K562 (cell line): ENCODE data around the gene LMBR1L. TPM values are rescaled to one million over a fixed set of nuclear protein-coding genes. Genes with fewer than 3 reads are reported as not detected.
A peak's percentile ranks its signal among the peaks of the same experiment; 100 is the strongest.

Experiments
- ATAC-seq: fragments of 200-7000 bp; cut with Tn5 transposase; 3 replicates; pipeline ENCODE4 v1.9.1; 2020; ENCODE audit warnings: moderate library complexity
- BruUV-seq: library from RNA; stranded (reverse); fragments of 400-500 nt; replicated peaks from 2 replicates; lab custom pipeline; 2021; lab: Mats Ljungman, UMichigan
- CTCF ChIA-PET: fragments of 300-600 bp; formaldehyde crosslinking; extraction: SDS; loops from one replicate; lab custom pipeline; 2021; ENCODE audit warnings: low intra/inter-chr PET ratio; lab: Yijun Ruan, JAX
- POLR2A ChIA-PET: fragments of 300-600, 350-650 bp; sonication (Branson Sonifier 250); formaldehyde crosslinking; extraction: SDS; loops from one replicate; lab custom pipeline; 2021; ENCODE audit warnings: antibody characterized with exemption, inconsistent platforms; lab: Yijun Ruan, JAX
- DNase-seq, 4 experiments: peaks; one replicate each; pipeline versions ENCODE4 v3.0.0 to v3.0.0-alpha.2; 2011 to 2018; ENCODE audit warnings: low spot score in 3 of 4, mixed read lengths in 3 of 4; ENCODE audit errors: extremely low read depth in 1 of 4
- FAIRE-seq: peaks from 2 replicates; lab custom pipeline; 2011; peaks lifted over from hg19 to GRCh38; lab: Jason Lieb, UNC
- H2AFZ ChIP-seq: 2 replicates; pipeline ENCODE4 v1.6.0; 2011; ENCODE audit warnings: low read depth, low read length, control low read depth, inconsistent platforms
- H3K27ac ChIP-seq: fragments of 200-600 bp; 3 replicates; pipeline ENCODE4 v1.8.0; 2011; ENCODE audit warnings: low read depth, mild to moderate bottlenecking, control low read depth, inconsistent platforms, low read length, moderate library complexity, mixed read lengths; ENCODE audit errors: extremely low read depth
- H3K27me3 ChIP-seq, 2 experiments: fragments of 300-600 bp in 1 of 2; 2 replicates in 1 of 2; 3 replicates in 1 of 2; pipeline versions ENCODE4 v1.6.0 to v1.8.0; 2011; ENCODE audit warnings: inconsistent platforms in 2 of 2, low read length in 2 of 2, mild to moderate bottlenecking in 1 of 2, mixed read lengths in 1 of 2, moderate library complexity in 1 of 2; ENCODE audit not compliant: control insufficient read depth in 2 of 2, insufficient read depth in 2 of 2
- H3K36me3 ChIP-seq: fragments of 300-600 bp; 3 replicates; pipeline ENCODE4 v1.8.0; 2011; ENCODE audit warnings: mild to moderate bottlenecking, low read length, inconsistent platforms; ENCODE audit not compliant: control insufficient read depth, insufficient read depth
- H3K4me1 ChIP-seq, 2 experiments: fragments of 200-600 bp in 1 of 2; replicated peaks in 1 of 2; 2 replicates in 1 of 2; 3 replicates in 1 of 2; pipeline versions ENCODE4 v1.5.1 to v1.8.0; 2011; ENCODE audit warnings: inconsistent platforms in 2 of 2, low read length in 2 of 2, mild to moderate bottlenecking in 1 of 2, mixed read lengths in 1 of 2, moderate library complexity in 1 of 2; ENCODE audit not compliant: control insufficient read depth in 2 of 2, insufficient read depth in 2 of 2
- H3K4me2 ChIP-seq: 2 replicates; pipeline ENCODE4 v1.6.1; 2011; ENCODE audit warnings: low read length, control low read depth, inconsistent platforms, mixed read lengths; ENCODE audit not compliant: insufficient read depth
- H3K4me3 ChIP-seq: fragments of 200-600 bp; sonication (generic), shearing (Covaris generic); 2 replicates; pipeline ENCODE4 v1.5.1; 2016; ENCODE audit warnings: control low read depth, inconsistent platforms
- H3K79me2 ChIP-seq: fragments of 200-600 bp; 3 replicates; pipeline ENCODE4 v1.8.0; 2011; ENCODE audit warnings: low read length, inconsistent platforms; ENCODE audit not compliant: control insufficient read depth, insufficient read depth
- H3K9ac ChIP-seq, 2 experiments: 2 replicates each; pipeline versions ENCODE4 v1.6.0 to v1.6.1; 2011; ENCODE audit warnings: low read depth in 2 of 2, low read length in 2 of 2, control low read depth in 1 of 2, inconsistent platforms in 1 of 2, mild to moderate bottlenecking in 1 of 2, mixed read lengths in 1 of 2; ENCODE audit not compliant: insufficient read depth in 1 of 2
- H3K9me1 ChIP-seq: one replicate; pipeline ENCODE4 v1.6.0; 2011; ENCODE audit warnings: inconsistent platforms, mild to moderate bottlenecking, low read length, moderate library complexity; ENCODE audit not compliant: control insufficient read depth, insufficient read depth
- H3K9me3 ChIP-seq: replicated peaks from 2 replicates; pipeline ENCODE4 v1.5.1; 2011; ENCODE audit warnings: low read depth, low read length, inconsistent platforms; ENCODE audit not compliant: control insufficient read depth, insufficient read depth
- H4K20me1 ChIP-seq: replicated peaks from 2 replicates; pipeline ENCODE4 v1.6.1; 2011; ENCODE audit warnings: low read length, inconsistent platforms, mixed read lengths; ENCODE audit not compliant: control insufficient read depth, insufficient read depth
- CAMTA2 ChIP-seq: fragments of 250-450 bp; sonication (Bioruptor Pico); conservative IDR thresholded peaks from 2 replicates; pipeline ENCODE4 v1.5.1; 2022
- CCAR2 ChIP-seq: fragments of 200-400 bp; formaldehyde crosslinking; IDR thresholded peaks from 2 replicates; pipeline ENCODE4 v1.6.1; 2017; ENCODE audit warnings: mild to moderate bottlenecking, low read depth, low read length
- ETV6 ChIP-seq, 3 experiments: fragments of 150-350 bp in 1 of 3; sonication (generic) in 1 of 3; formaldehyde crosslinking in 1 of 3; IDR thresholded peaks; 2 replicates each; pipeline versions ENCODE4 v1.6.1 to v1.8.0; 2014 to 2022; ENCODE audit warnings: borderline replicate concordance in 2 of 3, low read depth in 2 of 3, antibody characterized with exemption in 1 of 3, low read length in 1 of 3, mild to moderate bottlenecking in 1 of 3, missing genetic modification reagents in 1 of 3
- FOXA3 ChIP-seq, 2 experiments: fragments of 450-650 bp in 1 of 2; sonication (generic) in 1 of 2; formaldehyde crosslinking; IDR thresholded peaks in 1 of 2; conservative IDR thresholded peaks in 1 of 2; 2 replicates each; pipeline versions ENCODE4 v1.4.0 to v1.8.0; 2020 to 2022; ENCODE audit warnings: mild to moderate bottlenecking in 2 of 2, missing genetic modification reagents in 1 of 2
- FOXM1 ChIP-seq, 2 experiments: fragments of 450-650 bp in 1 of 2; sonication (generic) in 1 of 2; formaldehyde crosslinking in 1 of 2; IDR thresholded peaks; 2 replicates each; pipeline versions ENCODE4 v1.6.1 to v1.9.0; 2017 to 2022; ENCODE audit warnings: low read depth in 2 of 2, mild to moderate bottlenecking in 2 of 2, missing genetic modification reagents in 1 of 2, moderate library complexity in 1 of 2
- MYNN ChIP-seq, 2 experiments: sonication (generic); formaldehyde crosslinking in 1 of 2; IDR thresholded peaks; 2 replicates each; pipeline versions ENCODE4 v1.5.0 to v1.6.1; 2016 to 2020; ENCODE audit warnings: antibody characterized with exemption in 1 of 2, missing genetic modification reagents in 1 of 2
- NBN ChIP-seq: fragments of 450-650 bp; IDR thresholded peaks from 2 replicates; pipeline ENCODE4 v1.6.1; 2016; ENCODE audit warnings: low read depth, mild to moderate bottlenecking
- NFRKB ChIP-seq: fragments of 450-650 bp; IDR thresholded peaks from 2 replicates; pipeline ENCODE4 v1.6.1; 2016; ENCODE audit warnings: low read depth
- RCOR1 ChIP-seq, 2 experiments: IDR thresholded peaks; 2 replicates each; pipeline ENCODE4 v1.6.1; 2012; ENCODE audit warnings: low read depth in 2 of 2, low read length in 2 of 2, borderline replicate concordance in 1 of 2, improper control_type of control experiment in 1 of 2
- RFX5 ChIP-seq: IDR thresholded peaks from 2 replicates; pipeline ENCODE4 v1.6.1; 2011; ENCODE audit warnings: low read depth, mild to moderate bottlenecking, improper control_type of control experiment, low read length
- SRSF3 ChIP-seq: fragments of 200-400 bp; formaldehyde crosslinking; IDR thresholded peaks from 2 replicates; pipeline ENCODE4 v1.6.1; 2016; ENCODE audit warnings: mild to moderate bottlenecking, low read length, moderate library complexity; ENCODE audit not compliant: insufficient read depth
- ZFPM2 ChIP-seq: fragments of 250-450 bp; sonication (Bioruptor Pico); IDR thresholded peaks from 2 replicates; pipeline ENCODE4 v1.5.1; 2022; ENCODE audit warnings: mild to moderate bottlenecking
- ZNF184 ChIP-seq: sonication (generic); formaldehyde crosslinking; IDR thresholded peaks from 2 replicates; pipeline ENCODE4 v1.5.0; 2020; ENCODE audit warnings: missing genetic modification reagents
- ZNF217 ChIP-seq: sonication (generic); formaldehyde crosslinking; IDR thresholded peaks from 2 replicates; pipeline ENCODE4 v1.8.0; 2022; ENCODE audit warnings: mild to moderate bottlenecking, missing genetic modification reagents
- ZNF311 ChIP-seq: fragments of 250-450 bp; sonication (Bioruptor Pico); IDR thresholded peaks from 2 replicates; pipeline ENCODE4 v1.4.0; 2020; ENCODE audit warnings: mild to moderate bottlenecking, moderate library complexity
- ZNF75A ChIP-seq: fragments of 450-650 bp; formaldehyde crosslinking; IDR thresholded peaks from 2 replicates; pipeline ENCODE4 v1.4.0; 2020; ENCODE audit warnings: mild to moderate bottlenecking
- WGBS: fragments of 100-300 bp; shearing (Covaris generic); methylation state at CpG from one replicate; pipeline ENCODE4 v1.1.6; 2016; ENCODE audit warnings: low coverage, mixed read lengths; ENCODE audit not compliant: insufficient coverage; ENCODE audit errors: missing lambda C conversion rate; 5-methylcytosine and 5-hydroxymethylcytosine counted together
- in situ Hi-C: fragments of 300-500 bp; cut with MboI; formaldehyde crosslinking; loops from 4 replicates; pipeline ENCODE4 v1.15.0; 2018; ENCODE audit warnings: inconsistent platforms, mixed read lengths
- intact Hi-C: fragments of 100-400 bp; cut with micrococcal nuclease; formaldehyde crosslinking; loops from 2 replicates; pipeline ENCODE4 v1.14.2; 2022
- polyA plus RNA-seq, 8 experiments: library from polyadenylated mRNA; depleted of rRNA in 4 of 8; stranded (reverse) in 5 of 8; unstranded in 3 of 8; fragments of >200 nt; fragmentation: Nextera tagmentation in 2 of 8; fragmentation: Illumina TruSeq in 1 of 8; extraction: Ambion mirVana in 2 of 8; extraction: Trizol in 1 of 8; gene quantifications; 2 replicates each; pipeline versions ENCODE4 v1.2.1 to v1.2.3, GENCODE V29; 2011 to 2014; ENCODE audit warnings: inconsistent platforms in 1 of 8, missing spikeins in 1 of 8
- total RNA-seq, 7 experiments: library from RNA; depleted of rRNA in 6 of 7; stranded (reverse); fragments of >200 nt in 6 of 7; fragmentation: Illumina TruSeq in 2 of 7; extraction: Trizol in 2 of 7; gene quantifications; 2 replicates each; pipeline versions ENCODE4 v1.2.1 to v1.2.3, GENCODE V29; 2011 to 2021; ENCODE audit warnings: low replicate concordance in 1 of 7
- TF ChIP-seq, protein P1 (sequence below): fragments of 250-450 bp; sonication (Bioruptor Pico); IDR thresholded peaks from 2 replicates; pipeline ENCODE4 v1.4.0; 2020
- TF ChIP-seq, protein P2 (sequence below): sonication (generic); formaldehyde crosslinking; IDR thresholded peaks from 2 replicates; pipeline ENCODE4 v1.8.0; 2023; ENCODE audit warnings: mild to moderate bottlenecking, missing genetic modification reagents

Gene LMBR1L
- total and polyA plus RNA-seq, 9 of the 15 experiments (the other 6 are each of a cell fraction or from before 2014, with no cell fraction given) = 2.5 to 57.0 (median 31.1) TPM

DNA sequence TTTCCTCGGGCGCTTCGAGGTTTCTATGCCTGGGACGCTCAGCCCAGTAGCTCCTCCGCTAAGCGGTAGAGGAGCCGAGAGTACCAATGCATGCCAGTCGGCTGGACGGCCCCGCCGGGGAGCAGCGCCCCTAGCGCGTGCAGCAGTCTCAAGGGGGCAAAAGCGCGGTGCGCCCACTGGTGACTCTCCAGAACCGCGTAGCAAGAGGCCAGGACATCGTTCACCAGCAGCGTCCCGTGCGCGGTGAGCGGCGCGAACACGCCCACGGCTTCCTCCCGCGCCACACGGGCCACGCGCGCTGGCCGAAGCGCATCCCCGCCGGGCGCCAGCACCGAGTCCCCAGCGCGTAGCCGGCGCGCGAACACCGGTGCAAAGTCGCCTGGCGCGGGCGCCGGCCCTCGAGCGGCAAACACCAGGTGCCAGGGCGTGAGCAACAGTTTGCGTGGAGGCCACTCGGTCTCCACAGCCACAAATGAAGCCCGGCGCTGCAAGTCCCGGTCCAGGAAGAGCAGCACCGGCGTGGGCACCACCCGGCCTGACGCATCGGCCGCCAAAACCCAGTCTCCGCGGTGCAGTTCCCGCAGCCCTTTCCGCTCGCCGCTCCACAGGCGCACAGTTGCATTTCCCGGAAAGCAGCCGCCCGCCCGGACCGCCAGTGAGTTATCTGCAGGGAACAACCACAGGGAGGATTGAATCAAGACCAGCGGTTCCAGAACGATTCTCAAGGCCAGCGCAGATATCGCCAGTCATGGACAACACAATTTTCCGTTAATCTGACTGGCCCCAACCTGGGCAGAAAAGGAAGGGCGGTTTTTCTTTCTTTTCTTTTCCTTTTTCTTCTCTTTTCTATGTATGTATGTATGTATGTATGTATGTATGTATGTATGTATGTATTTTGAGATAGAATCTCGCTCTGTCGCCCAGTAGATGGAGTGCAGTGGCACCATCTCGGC, 20.6 kb downstream of the LMBR1L start:
- peak; percentile 52 for ATAC-seq
- Histone ChIP-seq H3K4me3 (peak overlapping the region; percentile 36), H2AFZ (peak overlapping the region; percentile 80)
- TF ChIP-seq FOXA3 (CRISPR knock-in tag; conservative IDR thresholded peaks at IDR 0.05 in 1 of 2, IDR thresholded peaks at IDR 0.05 in 1 of 2) (no peak), RCOR1 (IDR thresholded peaks at IDR 0.05; ENCODE audit: borderline replicate concordance in 1 of 2, low read depth in 2 of 2, low read length in 2 of 2) (peak; percentile 89 to 97), CAMTA2 (CRISPR knock-in tag) (no peak), MYNN (IDR thresholded peaks at IDR 0.05) (peak; percentile 84; the same call in 1 of the 2 replicates), MYNN (CRISPR knock-in tag; IDR thresholded peaks at IDR 0.05) (no peak), RFX5 (no peak), ZNF311 (CRISPR knock-in tag) (no peak), ZFPM2 (CRISPR knock-in tag) (no peak), ZNF217 (no peak), ZNF184 (CRISPR knock-in tag) (no peak), NBN (peak; percentile 32; the same call in 1 of the 2 replicates), SRSF3 (no peak), NFRKB (no peak), ZNF75A (CRISPR knock-in tag) (no peak), CCAR2 (no peak), FOXM1 (IDR thresholded peaks at IDR 0.05; ENCODE audit: low read depth) (peak; percentile 59), FOXM1 (CRISPR knock-in tag; IDR thresholded peaks at IDR 0.05; ENCODE audit: low read depth) (no peak), ETV6 (IDR thresholded peaks at IDR 0.05; ENCODE audit: borderline replicate concordance in 1 of 2, low read depth in 2 of 2, low read length in 1 of 2) (peak; percentile 92 to 97), ETV6 (CRISPR knock-in tag; IDR thresholded peaks at IDR 0.05; ENCODE audit: borderline replicate concordance) (no peak)
- TF ChIP-seq, protein P1, sequence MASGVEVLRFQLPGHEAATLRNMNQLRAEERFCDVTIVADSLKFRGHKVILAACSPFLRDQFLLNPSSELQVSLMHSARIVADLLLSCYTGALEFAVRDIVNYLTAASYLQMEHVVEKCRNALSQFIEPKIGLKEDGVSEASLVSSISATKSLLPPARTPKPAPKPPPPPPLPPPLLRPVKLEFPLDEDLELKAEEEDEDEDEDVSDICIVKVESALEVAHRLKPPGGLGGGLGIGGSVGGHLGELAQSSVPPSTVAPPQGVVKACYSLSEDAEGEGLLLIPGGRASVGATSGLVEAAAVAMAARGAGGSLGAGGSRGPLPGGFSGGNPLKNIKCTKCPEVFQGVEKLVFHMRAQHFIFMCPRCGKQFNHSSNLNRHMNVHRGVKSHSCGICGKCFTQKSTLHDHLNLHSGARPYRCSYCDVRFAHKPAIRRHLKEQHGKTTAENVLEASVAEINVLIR (CRISPR knock-in tag) = no peak
- TF ChIP-seq, protein P2, sequence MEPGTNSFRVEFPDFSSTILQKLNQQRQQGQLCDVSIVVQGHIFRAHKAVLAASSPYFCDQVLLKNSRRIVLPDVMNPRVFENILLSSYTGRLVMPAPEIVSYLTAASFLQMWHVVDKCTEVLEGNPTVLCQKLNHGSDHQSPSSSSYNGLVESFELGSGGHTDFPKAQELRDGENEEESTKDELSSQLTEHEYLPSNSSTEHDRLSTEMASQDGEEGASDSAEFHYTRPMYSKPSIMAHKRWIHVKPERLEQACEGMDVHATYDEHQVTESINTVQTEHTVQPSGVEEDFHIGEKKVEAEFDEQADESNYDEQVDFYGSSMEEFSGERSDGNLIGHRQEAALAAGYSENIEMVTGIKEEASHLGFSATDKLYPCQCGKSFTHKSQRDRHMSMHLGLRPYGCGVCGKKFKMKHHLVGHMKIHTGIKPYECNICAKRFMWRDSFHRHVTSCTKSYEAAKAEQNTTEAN (CRISPR knock-in tag) = no peak

More for the DNA sequence above, 20.6 kb downstream of the LMBR1L start:
- Histone ChIP-seq H3K79me2 (peaks cover 12% of the 10 kb centered on the region; the same call in 1 of the 3 replicates), H3K36me3 (no peaks in the 10 kb centered on the region), H3K27ac (peak overlapping the region; percentile 91), H3K4me2 (peak overlapping the region; percentile 69), H3K4me1 (peaks cover 66 to 74% of the 10 kb centered on the region in 2 experiments), H4K20me1 (no peaks in the 10 kb centered on the region), H3K27me3 (no peaks in the 10 kb centered on the region), H3K9me1 (no peaks in the 10 kb centered on the region), H3K9ac (peak overlapping the region; percentile 33 to 90; a peak in 3 of 4 replicates), H3K9me3 (no peaks in the 10 kb centered on the region)
- peak; percentile 50 to 94 (median 68) for DNase-seq
- CTCF ChIA-PET = interaction anchor here (1.0 kb wide), 1 partner anchor 252 kb away, joined by 6 read pairs; no protein-coding TSS in a partner anchor
- intact Hi-C loops (loop anchor here (2.0 kb wide), 2 partner anchors 31 to 41 kb away; partner anchors contain the start of gene TUBA1B), in situ Hi-C loops (no loop called here)
- FAIRE-seq = peak; percentile 88
- POLR2A ChIA-PET = interaction anchor here (0.6 to 6.6 kb wide), 8 partner anchors 11 to 176 kb away, joined by 3 to 103 read pairs (median 18); partner anchors contain the start of genes LMBR1L, RHEBL1, TUBA1B and TUBA1C
- 2% methylated on average over 76 of the region's 88 CpGs for WGBS
- BruUV-seq = no TSS peak
